ENCODE data around the gene RBM47. TPM values are rescaled to one million over a fixed set of nuclear protein-coding genes. Genes with fewer than 3 reads are reported as not detected.
"Not testable (repeated sequence)": the region's sequence is repeated elsewhere in the genome, so short reads cannot be mapped to it uniquely, and the experiment has no call there.

The RBM47 gene
- total RNA-seq, 1 donor from 2014 or later = 4.6 TPM

- H3K36me3 Mint-ChIP-seq (ENCODE audit: low read depth, unreplicated experiment) = no peaks in the 10 kb centered on the region
- H3K4me1 Mint-ChIP-seq (ENCODE audit: unreplicated experiment) = no peaks in the 10 kb centered on the region
- no peak overlapping the region for H3K4me3 Mint-ChIP-seq (ENCODE audit: unreplicated experiment)
- H3K27me3 Mint-ChIP-seq (ENCODE audit: unreplicated experiment) = no peaks in the 10 kb centered on the region
- TF ChIP-seq CTCF (IDR thresholded peaks at IDR 0.05; ENCODE audit: unreplicated experiment) = no peak
- DNase-seq (ENCODE audit: low spot score) = no peak
- H3K27ac Mint-ChIP-seq (ENCODE audit: unreplicated experiment) = no peak overlapping the region
- H3K9me3 Mint-ChIP-seq (ENCODE audit: unreplicated experiment) = no peaks in the 10 kb centered on the region
Measured at GRCh38 chr4:40432504-40432903, 197.2 kb downstream of the RBM47 start.

GRCh38 chr4:40427871-40428270, 201.8 kb downstream of the RBM47 start:
- not testable (repeated sequence) for H3K4me1 Mint-ChIP-seq (ENCODE audit: unreplicated experiment); H3K4me3 Mint-ChIP-seq (ENCODE audit: unreplicated experiment); H3K9me3 Mint-ChIP-seq (ENCODE audit: unreplicated experiment); H3K36me3 Mint-ChIP-seq (ENCODE audit: low read depth, unreplicated experiment); H3K27me3 Mint-ChIP-seq (ENCODE audit: unreplicated experiment); H3K27ac Mint-ChIP-seq (ENCODE audit: unreplicated experiment); DNase-seq (ENCODE audit: low spot score)

GRCh38 chr4:40427128-40427527, 202.5 kb downstream of the RBM47 start:
- TF ChIP-seq CTCF (IDR thresholded peaks at IDR 0.05; ENCODE audit: unreplicated experiment) = no peak
- Mint-ChIP-seq H3K27me3 (ENCODE audit: unreplicated experiment) (peaks cover 2% of the 10 kb centered on the region), H3K9me3 (ENCODE audit: unreplicated experiment) (no peaks in the 10 kb centered on the region), H3K27ac (ENCODE audit: unreplicated experiment) (no peak overlapping the region), H3K4me1 (ENCODE audit: unreplicated experiment) (no peaks in the 10 kb centered on the region), H3K36me3 (ENCODE audit: low read depth, unreplicated experiment) (no peaks in the 10 kb centered on the region), H3K4me3 (ENCODE audit: unreplicated experiment) (no peak overlapping the region)
- DNase-seq (ENCODE audit: low spot score) = no peak

- H3K27ac Mint-ChIP-seq (ENCODE audit: unreplicated experiment) = no peak overlapping the region
- H3K27me3 Mint-ChIP-seq (ENCODE audit: unreplicated experiment) = peaks cover 2% of the 10 kb centered on the region
- no peak overlapping the region for H3K4me3 Mint-ChIP-seq (ENCODE audit: unreplicated experiment)
- no peak for DNase-seq (ENCODE audit: low spot score)
- TF ChIP-seq CTCF (IDR thresholded peaks at IDR 0.05; ENCODE audit: unreplicated experiment) = no peak
- no peaks in the 10 kb centered on the region for H3K36me3 Mint-ChIP-seq (ENCODE audit: low read depth, unreplicated experiment)
- no peaks in the 10 kb centered on the region for H3K9me3 Mint-ChIP-seq (ENCODE audit: unreplicated experiment)
- H3K4me1 Mint-ChIP-seq (ENCODE audit: unreplicated experiment) = no peaks in the 10 kb centered on the region
Measured at GRCh38 chr4:40425799-40426574, 203.7 kb downstream of the RBM47 start.

- Mint-ChIP-seq H3K27me3 (ENCODE audit: unreplicated experiment) (peaks cover 5% of the 10 kb centered on the region), H3K36me3 (ENCODE audit: low read depth, unreplicated experiment) (peaks cover 1% of the 10 kb centered on the region), H3K9me3 (ENCODE audit: unreplicated experiment) (no peaks in the 10 kb centered on the region), H3K4me3 (ENCODE audit: unreplicated experiment) (no peak overlapping the region), H3K4me1 (ENCODE audit: unreplicated experiment) (no peaks in the 10 kb centered on the region), H3K27ac (ENCODE audit: unreplicated experiment) (no peak overlapping the region)
- TF ChIP-seq CTCF (IDR thresholded peaks at IDR 0.05; ENCODE audit: unreplicated experiment) = no peak
- DNase-seq (ENCODE audit: low spot score) = no peak
Measured at GRCh38 chr4:40423735-40424134, 205.9 kb downstream of the RBM47 start.

Data from endothelial cell (in vitro differentiated cells).